Liver (tissue), 3 donors: ENCODE results near the gene FAM184A.

Experiments used
- CTCF ChIP-seq: fragments of 150-350 bp; IDR thresholded peaks from 2 replicates; pipeline ENCODE4 v1.5.1; 2017; ENCODE audit warnings: improper control_type of control experiment, low read depth, low read length; ENCODE audit not compliant: missing input control
- NR2F2 ChIP-seq: IDR thresholded peaks from 2 replicates; pipeline ENCODE4 v1.6.1; 2016; ENCODE audit warnings: antibody characterized with exemption
- RAD21 ChIP-seq, 2 donors: IDR thresholded peaks; 2 replicates each; pipeline ENCODE4 v1.6.1; 2016; ENCODE audit warnings: antibody characterized with exemption in 2 of 2, mild to moderate bottlenecking in 2 of 2
- RXRA ChIP-seq, 2 donors: IDR thresholded peaks; 2 replicates each; pipeline ENCODE4 v1.6.1; 2017 to 2018; ENCODE audit warnings: antibody characterized with exemption in 2 of 2, mild to moderate bottlenecking in 1 of 2
- donor health status: healthy.
- donor health status: healthy.

GRCh38 chr6:119066517-119066916 lies 11.9 kb downstream of the FAM184A start:
- TF ChIP-seq NR2F2 (no peak), CTCF (no peak), RXRA (IDR thresholded peaks at IDR 0.05) (no peak), RAD21 (IDR thresholded peaks at IDR 0.05) (no peak)
